Measurements from ENCODE around the gene MET.
"Not testable (repeated sequence)": the region's sequence is repeated elsewhere in the genome, so short reads cannot be mapped to it uniquely, and the experiment has no call there.

MET gene

DNA sequence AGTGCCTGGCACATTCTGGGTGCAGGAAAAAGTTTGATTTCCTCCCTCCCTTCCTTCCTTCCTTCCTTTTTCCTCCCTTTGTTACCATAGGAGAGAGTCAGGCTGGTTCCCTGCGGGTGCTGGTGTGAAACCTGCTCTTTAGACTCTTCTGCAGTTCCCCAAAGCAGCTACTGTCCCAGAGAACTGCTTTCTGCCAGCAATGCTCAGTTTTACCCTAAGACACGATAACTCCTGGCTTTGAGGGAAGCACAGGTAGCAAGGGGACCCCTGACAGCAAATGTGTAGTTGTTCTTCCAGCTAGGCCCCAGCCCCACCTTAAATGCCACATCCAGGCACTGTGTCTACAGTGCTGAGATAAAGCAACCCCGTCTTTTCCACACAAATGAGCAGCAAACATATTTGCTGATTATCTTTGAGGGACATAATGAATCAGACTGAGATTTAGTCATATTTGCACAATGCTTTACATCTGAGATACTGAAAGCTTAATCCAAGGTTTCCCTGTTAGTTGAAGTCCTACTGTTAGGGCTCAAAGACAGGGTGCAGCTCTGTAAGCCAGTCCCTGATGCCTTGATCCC, 55.5 kb downstream of the MET start:
- no peak for DNase-seq (ENCODE audit: low read depth, low spot score)

GRCh38 chr7:116728413-116728812, 56.4 kb downstream of the MET start:
- DNase-seq (ENCODE audit: low read depth, low spot score): no peak

- no peak for DNase-seq (ENCODE audit: low read depth, low spot score)
Observed at GRCh38 chr7:116730097-116731022, 58.4 kb downstream of the MET start.

- no peak for DNase-seq (ENCODE audit: low read depth, low spot score)
Observed at GRCh38 chr7:116731023-116731395, 59.0 kb downstream of the MET start.

DNA sequence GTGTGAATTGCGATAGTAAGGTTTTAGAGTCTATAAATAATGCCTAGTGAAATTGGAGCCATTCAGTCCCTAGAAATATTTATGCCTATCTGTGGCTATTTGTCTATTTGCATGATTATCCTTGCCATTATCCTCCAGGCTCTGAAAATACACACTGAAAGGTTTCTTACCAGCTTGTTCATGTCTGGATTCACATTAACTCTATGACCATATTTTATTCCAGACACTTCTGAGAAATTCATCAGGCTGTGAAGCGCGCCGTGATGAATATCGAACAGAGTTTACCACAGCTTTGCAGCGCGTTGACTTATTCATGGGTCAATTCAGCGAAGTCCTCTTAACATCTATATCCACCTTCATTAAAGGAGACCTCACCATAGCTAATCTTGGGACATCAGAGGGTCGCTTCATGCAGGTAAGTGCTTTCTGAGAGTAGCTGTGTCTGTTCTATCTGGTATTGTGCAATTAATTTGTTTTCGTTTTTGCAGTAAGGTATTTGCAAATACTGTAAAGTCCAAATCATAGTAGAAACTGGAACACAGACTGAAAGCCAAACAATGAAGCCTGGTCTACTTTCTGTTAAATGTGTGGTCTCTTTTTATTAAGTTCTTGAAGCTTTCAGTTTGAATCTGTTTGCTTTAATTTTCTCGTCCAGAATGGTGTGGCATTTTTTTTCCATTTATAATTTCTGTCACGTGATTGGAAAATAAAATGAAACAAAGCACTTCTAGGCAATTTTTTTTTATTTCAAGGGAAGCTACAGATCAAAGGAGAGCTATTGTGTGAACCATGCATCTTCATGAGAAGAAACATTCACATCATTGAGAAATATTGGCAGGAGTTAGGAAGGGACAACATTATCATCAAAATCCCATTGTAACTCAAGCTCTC, 59.7 kb downstream of the MET start:
- DNase-seq (ENCODE audit: low read depth, low spot score): no peak

DNA sequence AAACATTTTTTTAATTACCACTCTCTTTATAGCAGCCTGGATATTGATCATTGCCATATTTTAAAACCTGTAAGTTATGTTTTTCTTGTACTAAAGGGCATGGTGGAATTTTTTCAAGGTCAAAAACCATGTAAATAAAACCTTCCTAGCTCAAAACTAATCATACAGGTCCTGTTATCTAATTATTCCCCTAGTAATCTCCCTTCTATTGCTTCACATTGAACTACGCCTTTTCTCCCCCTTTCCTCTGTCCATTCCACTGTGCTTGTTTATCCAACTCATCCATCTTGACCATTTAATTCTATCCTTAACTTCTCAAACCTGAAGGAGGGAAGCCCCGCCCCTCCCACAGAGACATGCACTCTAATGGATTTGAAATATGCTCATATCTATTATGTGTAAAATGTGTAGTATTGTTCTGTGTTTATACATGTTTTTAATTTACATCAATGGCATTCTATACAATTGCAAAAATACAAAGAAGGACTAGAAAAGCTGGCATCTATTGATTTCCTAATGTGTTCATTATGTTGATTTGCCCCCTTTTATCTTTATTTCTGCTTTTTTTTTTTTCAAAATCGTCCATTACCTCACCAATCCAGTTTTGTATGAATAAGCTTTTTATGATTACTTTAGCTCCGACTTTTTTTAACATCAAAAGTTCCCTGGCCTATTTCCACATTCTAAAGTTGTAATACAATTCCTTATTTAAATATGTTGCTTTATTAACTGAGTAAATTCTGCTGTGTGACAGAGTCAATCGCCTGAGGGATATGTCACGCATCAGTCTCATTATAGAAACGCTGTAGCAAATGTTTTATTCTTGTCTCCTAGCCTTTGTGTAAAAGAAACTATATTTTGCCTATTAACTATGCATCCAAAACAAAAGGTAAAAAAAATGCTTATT, 61.0 kb downstream of the MET start:
- DNase-seq (ENCODE audit: low read depth, low spot score): no peak

DNA sequence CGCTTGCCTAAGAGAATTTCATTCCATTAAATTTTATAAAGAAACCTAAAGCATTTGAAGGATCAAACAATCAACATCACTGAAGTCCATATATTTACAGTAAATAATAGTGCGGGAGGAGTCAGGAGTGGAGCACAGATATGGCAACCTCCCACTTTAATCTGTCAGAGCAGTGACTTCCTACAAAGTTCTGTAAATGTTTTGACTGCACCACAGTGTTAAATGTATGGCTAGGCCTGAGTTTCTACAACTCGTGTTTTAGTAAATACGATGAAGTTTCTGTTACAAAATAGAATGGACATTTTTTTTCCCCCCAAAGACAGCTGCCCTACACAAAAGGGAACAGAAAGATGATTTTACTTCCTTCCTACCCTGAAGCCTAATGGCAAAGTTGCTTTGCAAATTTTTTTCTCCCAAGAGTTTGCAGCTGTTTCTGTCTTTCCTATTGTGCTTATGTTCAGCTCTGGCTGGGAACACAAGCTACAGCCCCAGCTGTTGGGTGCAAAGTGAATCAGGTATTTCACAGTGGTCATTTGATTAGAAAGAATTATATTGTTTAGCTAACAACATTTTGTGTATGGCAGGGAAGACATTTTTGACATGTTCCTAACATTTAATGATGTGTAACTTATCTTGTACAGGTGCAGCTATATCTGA, 62.1 kb downstream of the MET start:
- no peak for DNase-seq (ENCODE audit: low read depth, low spot score)

GRCh38 chr7:116734710-116735109, 62.7 kb downstream of the MET start:
- DNase-seq (ENCODE audit: low read depth, low spot score): no peak

DNA sequence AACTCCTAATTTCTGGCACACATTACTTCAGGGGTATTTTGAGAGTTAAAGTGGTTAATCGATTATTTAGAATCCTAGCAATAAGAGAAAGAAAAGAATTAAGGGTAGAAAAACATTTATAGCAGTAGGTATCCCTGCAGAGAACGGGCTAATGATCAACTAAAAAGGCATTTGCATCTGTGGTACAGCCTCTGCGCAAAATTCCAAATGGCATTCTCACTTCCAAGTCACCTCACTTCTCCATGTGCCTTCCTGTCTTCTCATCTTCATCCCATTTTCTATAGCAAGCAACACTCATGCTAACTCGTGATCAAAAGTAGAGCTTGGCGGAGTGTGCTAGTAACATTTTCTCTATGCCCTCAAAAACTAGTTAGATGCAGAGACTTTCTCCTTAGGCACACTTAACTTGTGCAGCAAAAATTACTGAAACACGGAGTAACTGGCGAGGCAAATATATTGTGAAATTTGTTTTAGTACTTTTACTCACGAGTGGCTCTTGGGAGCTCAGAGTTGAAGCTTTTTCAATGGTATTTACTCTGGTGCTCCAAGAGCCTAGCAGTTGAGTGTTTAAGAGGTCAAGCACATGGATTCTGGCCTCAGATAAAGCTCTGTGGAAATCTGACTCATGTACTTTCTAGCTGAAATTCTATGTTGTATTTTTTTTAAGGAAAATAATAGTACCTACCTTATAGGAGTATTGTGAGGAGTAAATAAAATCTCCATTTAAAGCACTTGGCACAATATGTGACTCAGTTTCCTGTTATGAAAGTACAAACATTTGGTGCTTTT, 65.1 kb downstream of the MET start:
- no peak for DNase-seq (ENCODE audit: low read depth, low spot score)

GRCh38 chr7:116738378-116738777, 66.4 kb downstream of the MET start:
- DNase-seq (ENCODE audit: low read depth, low spot score): no peak

DNA sequence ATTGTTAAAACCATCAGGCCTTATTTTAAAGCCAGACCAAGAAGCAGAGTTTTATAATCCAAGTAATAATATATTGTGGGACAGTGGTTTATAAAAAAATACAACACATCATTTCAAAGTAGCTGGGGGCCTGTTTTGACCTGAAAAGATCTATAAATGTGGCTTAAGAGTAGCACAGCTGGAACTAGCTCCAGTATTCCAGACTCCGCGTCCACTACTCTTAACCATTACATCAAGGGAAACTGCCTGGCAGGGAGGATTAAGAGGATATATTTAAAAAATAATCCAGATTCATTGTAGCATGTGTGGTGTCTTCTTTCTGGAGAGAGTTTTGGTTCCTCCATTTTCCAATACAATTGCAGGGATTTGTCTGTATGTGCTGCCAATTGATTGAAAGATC, 67.3 kb downstream of the MET start:
- DNase-seq (ENCODE audit: low read depth, low spot score): no peak

DNA sequence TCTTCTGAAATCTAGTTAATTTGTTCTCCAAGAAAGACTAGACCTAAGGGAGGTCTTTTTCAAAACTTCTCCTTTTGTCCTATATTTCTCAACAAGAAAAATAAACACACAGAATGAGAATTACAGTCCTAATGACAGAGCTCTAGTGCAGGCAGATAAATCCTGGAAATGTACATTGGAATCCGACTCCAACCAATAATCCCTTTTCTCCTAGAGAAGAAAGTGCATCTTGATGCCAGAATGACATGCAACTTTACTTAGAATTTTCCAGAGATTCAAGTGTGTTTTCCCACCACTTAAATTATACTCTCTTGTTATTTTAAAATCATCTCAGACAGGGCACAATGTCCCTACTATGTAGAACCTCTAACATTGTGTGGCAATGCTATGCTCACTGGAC, 68.2 kb downstream of the MET start:
- DNase-seq (ENCODE audit: low read depth, low spot score): no peak

DNA sequence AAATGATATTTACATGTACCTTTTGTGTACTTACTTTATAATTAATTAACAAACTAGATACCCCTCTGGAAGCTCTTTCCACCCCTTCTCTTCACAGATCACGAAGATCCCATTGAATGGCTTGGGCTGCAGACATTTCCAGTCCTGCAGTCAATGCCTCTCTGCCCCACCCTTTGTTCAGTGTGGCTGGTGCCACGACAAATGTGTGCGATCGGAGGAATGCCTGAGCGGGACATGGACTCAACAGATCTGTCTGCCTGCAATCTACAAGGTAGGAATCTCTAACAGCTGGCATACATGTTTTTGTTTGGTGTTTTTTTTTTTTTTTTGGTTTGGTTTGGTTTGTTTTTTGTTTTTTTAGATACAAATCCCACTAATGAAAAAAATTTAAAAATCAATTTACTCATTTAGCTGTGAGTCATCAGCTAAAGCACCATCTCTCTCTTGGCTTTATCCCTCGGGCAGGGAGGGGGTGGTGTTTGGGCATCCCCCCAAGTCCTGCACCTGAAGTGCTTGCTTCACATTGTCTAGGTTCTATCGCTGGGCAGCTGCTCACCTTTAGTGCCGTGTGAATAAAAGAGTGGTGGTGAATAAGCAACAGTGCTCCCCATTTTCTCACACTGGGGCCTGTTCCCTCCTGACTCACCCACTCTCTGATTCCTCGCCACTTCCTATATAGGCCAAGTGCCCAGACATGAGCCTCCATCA, 68.9 kb downstream of the MET start:
- no peak for DNase-seq (ENCODE audit: low read depth, low spot score)

- no peak for DNase-seq (ENCODE audit: low read depth, low spot score)
Observed at GRCh38 chr7:116741625-116742316, 69.8 kb downstream of the MET start.

- DNase-seq (ENCODE audit: low read depth, low spot score): no peak
Observed at GRCh38 chr7:116742641-116743040, 70.6 kb downstream of the MET start.

DNA sequence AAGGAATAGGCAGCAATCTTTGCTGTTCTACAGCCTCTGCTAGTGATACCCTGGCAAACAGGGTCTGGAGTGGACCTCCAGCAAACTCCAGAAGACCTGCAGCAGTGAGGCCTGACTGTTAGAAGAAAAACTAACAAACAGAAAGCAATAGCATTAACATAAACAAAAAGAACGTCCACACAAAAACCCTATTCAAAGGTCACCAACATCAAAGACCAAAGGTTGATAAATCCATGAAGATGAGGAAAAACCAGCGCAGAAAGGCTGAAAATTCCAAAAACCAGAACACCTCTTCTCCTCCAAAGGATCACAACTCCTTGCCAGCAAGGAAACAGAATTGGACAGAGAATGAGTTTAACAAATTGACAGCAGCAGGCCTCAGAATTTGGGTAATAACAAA, 71.8 kb downstream of the MET start:
- not testable (repeated sequence) for DNase-seq (ENCODE audit: low read depth, low spot score)

DNA sequence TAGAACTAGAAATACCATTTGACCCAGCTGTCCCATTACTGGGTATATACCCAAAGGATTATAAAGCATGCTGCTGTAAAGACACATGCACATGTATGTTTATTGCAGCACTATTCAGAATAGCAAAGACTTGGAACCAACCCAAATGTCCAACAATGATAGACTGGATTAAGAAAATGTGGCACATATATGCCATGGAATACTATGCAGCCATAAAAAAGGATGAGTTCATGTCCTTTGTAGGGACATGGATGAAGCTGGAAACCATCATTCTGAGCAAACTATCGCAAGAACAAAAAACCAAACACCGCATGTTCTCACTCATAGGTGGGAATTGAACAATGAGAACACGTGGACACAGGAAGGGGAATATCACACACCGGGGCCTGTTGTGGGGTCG, 74.4 kb downstream of the MET start:
- not testable (repeated sequence) for DNase-seq (ENCODE audit: low read depth, low spot score)

- not testable (repeated sequence) for DNase-seq (ENCODE audit: low read depth, low spot score)
Observed at GRCh38 chr7:116751070-116751469, 79.1 kb downstream of the MET start.
